Nephron (organoid): ENCODE measurements around the gene PCGF3.
A peak's percentile ranks its signal among the peaks of the same experiment; 100 is the strongest.

ENCODE experiments used
- H3K27ac Mint-ChIP-seq, 3 experiments: 2 replicates each; pipeline ENCODE4 v1.8.0; 2020; ENCODE audit warnings: mixed read lengths in 3 of 3, mild to moderate bottlenecking in 2 of 3, moderate library complexity in 1 of 3
- H3K27me3 Mint-ChIP-seq: 2 replicates; pipeline ENCODE4 v1.8.0; 2021; ENCODE audit warnings: low read depth, mild to moderate bottlenecking, moderate library complexity, mixed read lengths
- H3K36me3 Mint-ChIP-seq: 2 replicates; pipeline ENCODE4 v1.8.0; 2020; ENCODE audit warnings: low read depth, mixed read lengths
- H3K4me1 Mint-ChIP-seq: 2 replicates; pipeline ENCODE4 v1.8.0; 2020; ENCODE audit warnings: mixed read lengths
- H3K4me3 Mint-ChIP-seq, 3 experiments: 2 replicates each; pipeline ENCODE4 v1.8.0; 2020; ENCODE audit warnings: mild to moderate bottlenecking in 3 of 3, mixed read lengths in 3 of 3, moderate library complexity in 2 of 3
- H3K9me3 Mint-ChIP-seq: 2 replicates; pipeline ENCODE4 v1.8.0; 2020; ENCODE audit warnings: mixed read lengths
- CTCF ChIP-seq, 3 experiments: fragments of 200-600 bp; sonication (generic); IDR thresholded peaks; one replicate each; pipeline ENCODE4 v1.5.0; 2021; ENCODE audit warnings: antibody characterized with exemption in 3 of 3; ENCODE audit not compliant: unreplicated experiment in 3 of 3

The PCGF3 gene

GRCh38 chr4:763191-763810 is 57.7 kb downstream of the PCGF3 start:
- no peak for TF ChIP-seq CTCF (IDR thresholded peaks at IDR 0.05; ENCODE audit: unreplicated experiment in 3 of 3)
- Mint-ChIP-seq H3K27me3 (peaks cover 3% of the 10 kb centered on the region), H3K36me3 (peaks cover 87% of the 10 kb centered on the region), H3K9me3 (peaks cover 19% of the 10 kb centered on the region), H3K27ac (peak overlapping the region in 1 of 3 experiments; percentile 56), H3K4me1 (peaks cover 13% of the 10 kb centered on the region), H3K4me3 (no peak overlapping the region)

GRCh38 chr4:763922-764321 is 58.3 kb downstream of the PCGF3 start:
- peaks cover 19% of the 10 kb centered on the region for H3K9me3 Mint-ChIP-seq
- no peak for TF ChIP-seq CTCF (IDR thresholded peaks at IDR 0.05; ENCODE audit: unreplicated experiment in 3 of 3)
- peaks cover 86% of the 10 kb centered on the region for H3K36me3 Mint-ChIP-seq
- peaks cover 3% of the 10 kb centered on the region for H3K27me3 Mint-ChIP-seq
- H3K27ac Mint-ChIP-seq: no peak overlapping the region
- H3K4me3 Mint-ChIP-seq: no peak overlapping the region
- H3K4me1 Mint-ChIP-seq: peaks cover 13% of the 10 kb centered on the region

- peaks cover 3% of the 10 kb centered on the region for H3K27me3 Mint-ChIP-seq
Measured at GRCh38 chr4:764405-765169, 59.0 kb downstream of the PCGF3 start.

GRCh38 chr4:766152-766515 is 60.5 kb downstream of the PCGF3 start:
- Mint-ChIP-seq H3K27me3 (peaks cover 3% of the 10 kb centered on the region), H3K36me3 (peaks cover 86% of the 10 kb centered on the region), H3K27ac (peak overlapping the region in 2 of 3 experiments; percentile 25 to 52), H3K9me3 (peaks cover 11% of the 10 kb centered on the region), H3K4me1 (peaks cover 14% of the 10 kb centered on the region), H3K4me3 (no peak overlapping the region)
- no peak for TF ChIP-seq CTCF (IDR thresholded peaks at IDR 0.05; ENCODE audit: unreplicated experiment in 3 of 3)

More at GRCh38 chr4:764405-765169, 59.0 kb downstream of the PCGF3 start:
- TF ChIP-seq CTCF (IDR thresholded peaks at IDR 0.05; ENCODE audit: unreplicated experiment in 3 of 3): no peak
- Mint-ChIP-seq H3K4me1 (peaks cover 17% of the 10 kb centered on the region), H3K9me3 (peaks cover 19% of the 10 kb centered on the region), H3K4me3 (no peak overlapping the region), H3K27ac (no peak overlapping the region), H3K36me3 (peaks cover 91% of the 10 kb centered on the region)

GRCh38 chr4:766559-767283 is 61.1 kb downstream of the PCGF3 start:
- H3K4me1 Mint-ChIP-seq: peaks cover 15% of the 10 kb centered on the region
- H3K9me3 Mint-ChIP-seq: peaks cover 8% of the 10 kb centered on the region
- TF ChIP-seq CTCF (IDR thresholded peaks at IDR 0.05; ENCODE audit: unreplicated experiment in 3 of 3): no peak
- H3K27me3 Mint-ChIP-seq: peaks cover 3% of the 10 kb centered on the region
- H3K4me3 Mint-ChIP-seq: no peak overlapping the region
- peak overlapping the region in 2 of 3 experiments; percentile 25 to 26 for H3K27ac Mint-ChIP-seq
- H3K36me3 Mint-ChIP-seq: peaks cover 83% of the 10 kb centered on the region
